ENCODE measurements around the gene LMO3.

LMO3 gene
- 0 reads per million in 3 donors for total RNA-seq

DNA sequence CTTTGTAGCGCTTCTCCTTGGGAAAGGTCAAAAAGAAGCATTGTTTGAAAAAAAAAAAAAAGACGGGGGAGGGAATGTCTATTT, at the start of gene LMO3:
Gene LMO3, minus strand, starts transcription at position 46 of the 84 bp plus-strand sequence. CDS start 5,302 bp downstream, outside the sequence.
- no peaks in the 10 kb centered on the region for H3K27me3 ChIP-seq (replicated peaks; ENCODE audit: control insufficient read depth, insufficient read depth, low read length, poor library complexity, severe bottlenecking)
- H3K9me3 ChIP-seq (ENCODE audit: control insufficient read depth, low read length), result no peaks in the 10 kb centered on the region
- no peaks in the 10 kb centered on the region for H3K36me3 ChIP-seq (ENCODE audit: control insufficient read depth, insufficient read depth, low read length)
- H3K27ac ChIP-seq (ENCODE audit: insufficient read depth, low read length, poor library complexity, severe bottlenecking), result no peak within 1 kb of the TSS
- no peak within 1 kb of the TSS for H3K4me3 ChIP-seq (ENCODE audit: insufficient read depth, low read depth, low read length, poor library complexity, severe bottlenecking)
- no peak for DNase-seq
- no peaks in the 10 kb centered on the region for H3K4me1 ChIP-seq (ENCODE audit: control insufficient read depth, insufficient read depth, low read length, poor library complexity, severe bottlenecking)

DNA sequence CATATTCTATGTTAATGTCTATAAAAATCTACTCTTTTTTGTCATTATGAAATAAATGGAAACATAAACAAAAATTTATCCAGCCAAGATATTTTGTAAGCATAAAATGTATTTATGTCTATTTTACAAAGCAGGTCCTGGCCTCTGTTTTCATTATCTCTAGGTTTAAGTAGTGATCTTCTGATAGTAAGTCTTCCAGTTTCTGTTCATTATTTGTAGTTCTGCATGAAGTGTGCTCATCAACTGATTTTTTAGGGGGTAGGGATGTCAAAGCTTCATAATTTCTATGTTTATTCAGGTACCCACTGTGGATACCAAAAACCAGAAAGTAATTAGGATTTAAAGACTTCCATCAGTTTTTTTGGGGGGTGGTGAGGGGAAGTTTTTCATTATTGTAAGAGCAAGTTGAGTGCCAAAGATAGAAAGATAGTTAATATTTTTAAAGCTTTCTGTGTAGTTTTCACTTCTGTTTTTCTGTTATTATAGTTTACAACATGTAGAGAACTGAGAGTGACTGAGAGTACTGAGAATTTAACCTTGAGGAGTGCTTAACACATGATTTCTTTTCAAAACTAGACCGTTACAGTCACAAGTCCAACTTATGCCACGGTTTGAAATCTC, 30.6 kb upstream of the LMO3 start:
- H3K4me3 ChIP-seq (ENCODE audit: insufficient read depth, low read depth, low read length, poor library complexity, severe bottlenecking), result no peak overlapping the region
- H3K36me3 ChIP-seq (ENCODE audit: control insufficient read depth, insufficient read depth, low read length), result no peaks in the 10 kb centered on the region
- H3K9me3 ChIP-seq (ENCODE audit: control insufficient read depth, low read length), result no peaks in the 10 kb centered on the region
- H3K27me3 ChIP-seq (replicated peaks; ENCODE audit: control insufficient read depth, insufficient read depth, low read length, poor library complexity, severe bottlenecking), result no peaks in the 10 kb centered on the region
- no peak overlapping the region for H3K27ac ChIP-seq (ENCODE audit: insufficient read depth, low read length, poor library complexity, severe bottlenecking)
- DNase-seq, result no peak
- no peaks in the 10 kb centered on the region for H3K4me1 ChIP-seq (ENCODE audit: control insufficient read depth, insufficient read depth, low read length, poor library complexity, severe bottlenecking)

DNA sequence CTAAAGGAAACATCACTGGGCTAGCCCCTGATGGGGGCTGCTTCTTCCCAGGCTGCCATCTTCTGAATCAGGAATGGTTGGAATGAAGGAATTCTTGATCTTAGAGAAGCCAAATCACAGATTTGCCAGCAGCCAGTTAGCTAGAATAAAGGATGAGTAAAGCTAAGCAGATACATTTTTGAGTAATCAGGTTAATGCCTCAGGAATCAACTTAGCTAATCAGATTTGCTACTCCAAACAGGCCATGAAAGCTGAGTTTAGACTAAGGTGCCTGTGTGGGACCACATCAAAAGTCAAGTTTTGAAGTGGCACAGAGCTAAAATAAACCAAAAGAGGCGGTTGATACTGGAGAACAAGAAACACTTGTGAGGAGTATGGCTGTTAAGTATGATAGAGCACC, 28.8 kb upstream of the LMO3 start:
- no peak for DNase-seq
- Histone ChIP-seq H3K27ac (ENCODE audit: insufficient read depth, low read length, poor library complexity, severe bottlenecking) (no peak overlapping the region), H3K4me3 (ENCODE audit: insufficient read depth, low read depth, low read length, poor library complexity, severe bottlenecking) (no peak overlapping the region), H3K27me3 (replicated peaks; ENCODE audit: control insufficient read depth, insufficient read depth, low read length, poor library complexity, severe bottlenecking) (no peaks in the 10 kb centered on the region), H3K36me3 (ENCODE audit: control insufficient read depth, insufficient read depth, low read length) (no peaks in the 10 kb centered on the region), H3K4me1 (ENCODE audit: control insufficient read depth, insufficient read depth, low read length, poor library complexity, severe bottlenecking) (no peaks in the 10 kb centered on the region), H3K9me3 (ENCODE audit: control insufficient read depth, low read length) (no peaks in the 10 kb centered on the region)

DNA sequence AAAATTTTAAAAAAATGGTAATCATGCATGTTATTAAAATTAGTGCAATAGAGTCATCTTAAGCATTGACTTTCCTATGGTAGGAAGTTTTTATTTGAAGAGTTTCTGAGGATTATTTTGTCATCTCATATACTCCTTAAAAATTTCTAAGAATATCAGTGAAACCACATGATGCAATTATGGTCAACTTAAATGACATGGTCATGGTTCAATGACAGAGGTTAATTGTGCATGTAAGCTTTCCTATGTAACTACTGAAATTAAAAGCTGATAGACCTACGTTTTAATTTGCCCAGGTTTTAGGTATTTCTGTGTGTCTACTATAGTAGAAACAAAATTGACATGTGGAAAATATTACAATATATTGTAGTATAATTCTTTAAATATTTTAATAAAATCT, 21.0 kb upstream of the LMO3 start:
- H3K27ac ChIP-seq (ENCODE audit: insufficient read depth, low read length, poor library complexity, severe bottlenecking), result no peak overlapping the region
- H3K4me3 ChIP-seq (ENCODE audit: insufficient read depth, low read depth, low read length, poor library complexity, severe bottlenecking), result no peak overlapping the region
- no peaks in the 10 kb centered on the region for H3K4me1 ChIP-seq (ENCODE audit: control insufficient read depth, insufficient read depth, low read length, poor library complexity, severe bottlenecking)
- no peak for DNase-seq
- no peaks in the 10 kb centered on the region for H3K9me3 ChIP-seq (ENCODE audit: control insufficient read depth, low read length)
- H3K36me3 ChIP-seq (ENCODE audit: control insufficient read depth, insufficient read depth, low read length), result no peaks in the 10 kb centered on the region
- no peaks in the 10 kb centered on the region for H3K27me3 ChIP-seq (replicated peaks; ENCODE audit: control insufficient read depth, insufficient read depth, low read length, poor library complexity, severe bottlenecking)

DNA sequence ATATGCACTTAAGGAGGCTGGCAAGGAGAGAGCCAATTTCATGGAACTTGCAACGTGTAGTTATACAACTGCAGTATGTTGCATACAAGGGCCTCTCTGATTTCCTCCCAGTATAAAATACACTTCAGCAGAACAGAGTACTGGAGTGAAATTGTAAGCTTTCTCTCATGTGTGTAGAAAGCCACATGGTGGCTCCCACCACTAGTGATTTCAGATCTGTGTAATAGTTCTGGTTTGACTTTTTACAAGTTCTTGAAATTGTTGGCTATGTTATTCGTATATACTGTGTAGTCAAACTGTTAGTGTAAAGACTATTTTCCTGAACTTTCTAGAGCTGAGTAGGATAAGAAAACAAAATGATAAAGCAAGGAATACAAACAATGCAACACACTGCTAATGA, 16.4 kb upstream of the LMO3 start:
- H3K36me3 ChIP-seq (ENCODE audit: control insufficient read depth, insufficient read depth, low read length), result no peaks in the 10 kb centered on the region
- no peak overlapping the region for H3K4me3 ChIP-seq (ENCODE audit: insufficient read depth, low read depth, low read length, poor library complexity, severe bottlenecking)
- H3K27me3 ChIP-seq (replicated peaks; ENCODE audit: control insufficient read depth, insufficient read depth, low read length, poor library complexity, severe bottlenecking), result no peaks in the 10 kb centered on the region
- no peak for DNase-seq
- no peaks in the 10 kb centered on the region for H3K9me3 ChIP-seq (ENCODE audit: control insufficient read depth, low read length)
- no peak overlapping the region for H3K27ac ChIP-seq (ENCODE audit: insufficient read depth, low read length, poor library complexity, severe bottlenecking)
- no peaks in the 10 kb centered on the region for H3K4me1 ChIP-seq (ENCODE audit: control insufficient read depth, insufficient read depth, low read length, poor library complexity, severe bottlenecking)

DNA sequence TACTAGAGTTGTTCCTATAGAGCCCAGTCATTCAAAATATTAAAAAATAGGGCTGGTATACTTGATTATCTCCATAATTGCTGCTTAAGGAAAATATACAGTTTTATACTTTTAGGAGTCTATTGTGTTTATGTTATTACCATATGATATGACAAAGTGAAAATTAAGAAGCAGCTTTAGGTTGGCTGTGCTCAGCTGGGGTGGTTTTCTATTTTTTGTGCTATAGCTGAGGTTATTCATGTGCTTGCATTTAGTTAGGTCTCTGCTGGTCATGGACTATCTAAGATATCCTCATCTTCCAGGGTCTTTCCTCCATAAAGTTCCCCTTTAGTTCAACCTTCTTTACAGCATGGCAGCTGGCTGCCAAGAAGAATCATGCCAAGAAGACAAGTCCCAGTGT, 13.6 kb upstream of the LMO3 start:
- DNase-seq, result no peak
- no peaks in the 10 kb centered on the region for H3K9me3 ChIP-seq (ENCODE audit: control insufficient read depth, low read length)
- no peaks in the 10 kb centered on the region for H3K4me1 ChIP-seq (ENCODE audit: control insufficient read depth, insufficient read depth, low read length, poor library complexity, severe bottlenecking)
- no peak overlapping the region for H3K4me3 ChIP-seq (ENCODE audit: insufficient read depth, low read depth, low read length, poor library complexity, severe bottlenecking)
- H3K27ac ChIP-seq (ENCODE audit: insufficient read depth, low read length, poor library complexity, severe bottlenecking), result no peak overlapping the region
- H3K36me3 ChIP-seq (ENCODE audit: control insufficient read depth, insufficient read depth, low read length), result no peaks in the 10 kb centered on the region
- no peaks in the 10 kb centered on the region for H3K27me3 ChIP-seq (replicated peaks; ENCODE audit: control insufficient read depth, insufficient read depth, low read length, poor library complexity, severe bottlenecking)

DNA sequence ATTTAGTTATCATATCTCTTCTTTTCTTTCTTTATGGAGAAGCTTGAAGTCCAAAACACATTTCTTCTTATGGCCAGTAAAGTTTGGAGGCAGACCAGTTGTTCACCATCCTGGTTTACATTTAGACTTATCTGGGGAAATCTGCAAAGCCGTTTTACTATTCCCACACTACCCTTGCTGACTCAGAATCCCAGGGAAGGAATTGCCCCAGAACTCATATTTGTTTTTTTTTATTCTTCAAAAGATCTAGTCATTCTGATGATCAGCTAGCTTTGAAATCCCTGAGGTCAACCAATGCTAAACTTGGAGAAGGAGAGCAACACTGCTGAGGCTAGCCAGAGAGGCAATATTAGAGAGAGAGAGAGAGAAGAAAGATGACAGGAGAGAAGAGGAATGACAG, 12.3 kb upstream of the LMO3 start:
- H3K36me3 ChIP-seq (ENCODE audit: control insufficient read depth, insufficient read depth, low read length), result no peaks in the 10 kb centered on the region
- H3K27me3 ChIP-seq (replicated peaks; ENCODE audit: control insufficient read depth, insufficient read depth, low read length, poor library complexity, severe bottlenecking), result no peaks in the 10 kb centered on the region
- H3K27ac ChIP-seq (ENCODE audit: insufficient read depth, low read length, poor library complexity, severe bottlenecking), result no peak overlapping the region
- H3K4me3 ChIP-seq (ENCODE audit: insufficient read depth, low read depth, low read length, poor library complexity, severe bottlenecking), result no peak overlapping the region
- H3K4me1 ChIP-seq (ENCODE audit: control insufficient read depth, insufficient read depth, low read length, poor library complexity, severe bottlenecking), result no peaks in the 10 kb centered on the region
- DNase-seq, result no peak
- no peaks in the 10 kb centered on the region for H3K9me3 ChIP-seq (ENCODE audit: control insufficient read depth, low read length)

DNA sequence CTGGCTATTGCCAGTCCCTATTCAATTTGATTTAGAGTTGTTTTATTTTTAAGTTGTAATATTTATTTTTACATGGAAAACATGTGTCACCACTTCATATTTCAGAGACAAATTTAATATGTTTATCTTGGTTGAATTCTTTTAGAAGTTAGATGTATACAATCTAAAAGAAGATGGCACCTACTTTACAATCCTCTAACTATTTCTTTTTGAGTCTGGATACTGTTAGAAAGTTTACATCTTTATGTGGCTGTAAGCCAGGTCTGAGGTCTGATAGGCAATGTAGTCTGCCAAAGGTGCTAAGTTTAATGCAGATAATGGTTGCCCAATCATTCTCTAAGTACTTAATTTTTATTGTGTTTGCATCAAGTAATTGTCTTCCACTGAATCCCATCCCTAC, 7.2 kb upstream of the LMO3 start:
- H3K9me3 ChIP-seq (ENCODE audit: control insufficient read depth, low read length), result no peaks in the 10 kb centered on the region
- no peaks in the 10 kb centered on the region for H3K4me1 ChIP-seq (ENCODE audit: control insufficient read depth, insufficient read depth, low read length, poor library complexity, severe bottlenecking)
- H3K27me3 ChIP-seq (replicated peaks; ENCODE audit: control insufficient read depth, insufficient read depth, low read length, poor library complexity, severe bottlenecking), result no peaks in the 10 kb centered on the region
- DNase-seq, result no peak
- no peak overlapping the region for H3K27ac ChIP-seq (ENCODE audit: insufficient read depth, low read length, poor library complexity, severe bottlenecking)
- no peaks in the 10 kb centered on the region for H3K36me3 ChIP-seq (ENCODE audit: control insufficient read depth, insufficient read depth, low read length)
- no peak overlapping the region for H3K4me3 ChIP-seq (ENCODE audit: insufficient read depth, low read depth, low read length, poor library complexity, severe bottlenecking)

DNA sequence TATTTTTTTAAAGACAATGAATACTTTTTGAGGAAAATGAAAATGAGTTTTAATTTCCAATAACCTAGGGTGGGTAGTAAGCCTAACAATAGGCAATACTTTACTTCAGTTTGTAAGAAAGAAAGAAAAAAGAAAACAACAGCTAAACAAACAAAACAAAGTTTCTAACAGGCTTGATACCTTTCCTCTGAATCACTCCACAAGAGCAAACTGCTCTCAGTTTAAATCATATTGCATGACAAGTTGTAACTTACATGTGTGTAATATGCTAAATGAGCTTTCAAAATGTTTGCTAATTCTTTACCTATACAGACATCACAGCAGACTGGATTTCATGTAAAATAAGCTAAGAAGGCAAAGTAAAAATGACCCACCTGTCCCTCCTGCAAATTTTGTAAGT, 6.7 kb upstream of the LMO3 start:
- DNase-seq, result no peak
- H3K27ac ChIP-seq (ENCODE audit: insufficient read depth, low read length, poor library complexity, severe bottlenecking), result no peak overlapping the region
- no peaks in the 10 kb centered on the region for H3K4me1 ChIP-seq (ENCODE audit: control insufficient read depth, insufficient read depth, low read length, poor library complexity, severe bottlenecking)
- H3K4me3 ChIP-seq (ENCODE audit: insufficient read depth, low read depth, low read length, poor library complexity, severe bottlenecking), result no peak overlapping the region
- no peaks in the 10 kb centered on the region for H3K27me3 ChIP-seq (replicated peaks; ENCODE audit: control insufficient read depth, insufficient read depth, low read length, poor library complexity, severe bottlenecking)
- H3K9me3 ChIP-seq (ENCODE audit: control insufficient read depth, low read length), result no peaks in the 10 kb centered on the region
- no peaks in the 10 kb centered on the region for H3K36me3 ChIP-seq (ENCODE audit: control insufficient read depth, insufficient read depth, low read length)

DNA sequence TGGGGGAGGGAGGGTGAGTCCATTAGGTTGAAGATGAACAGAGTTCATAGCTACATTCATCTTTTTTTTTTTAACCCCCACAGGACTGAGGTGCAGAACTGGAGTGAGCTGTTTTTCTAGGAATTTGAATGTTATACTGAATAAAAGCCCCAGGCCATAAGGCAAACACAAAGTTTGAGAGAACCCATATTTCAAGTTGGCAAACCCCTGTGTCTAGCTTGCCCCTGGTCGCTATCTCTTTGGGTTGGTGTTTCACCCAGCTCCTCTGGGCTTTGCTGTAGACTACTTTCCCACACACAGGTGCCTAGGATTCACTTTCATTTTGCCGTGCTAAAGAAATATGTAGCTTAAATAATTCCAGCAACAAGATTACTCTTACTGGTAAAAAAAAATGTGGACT, 5.2 kb upstream of the LMO3 start:
- DNase-seq, result no peak
- H3K36me3 ChIP-seq (ENCODE audit: control insufficient read depth, insufficient read depth, low read length), result no peaks in the 10 kb centered on the region
- H3K27me3 ChIP-seq (replicated peaks; ENCODE audit: control insufficient read depth, insufficient read depth, low read length, poor library complexity, severe bottlenecking), result no peaks in the 10 kb centered on the region
- no peaks in the 10 kb centered on the region for H3K9me3 ChIP-seq (ENCODE audit: control insufficient read depth, low read length)
- H3K4me1 ChIP-seq (ENCODE audit: control insufficient read depth, insufficient read depth, low read length, poor library complexity, severe bottlenecking), result no peaks in the 10 kb centered on the region
- no peak overlapping the region for H3K4me3 ChIP-seq (ENCODE audit: insufficient read depth, low read depth, low read length, poor library complexity, severe bottlenecking)
- no peak overlapping the region for H3K27ac ChIP-seq (ENCODE audit: insufficient read depth, low read length, poor library complexity, severe bottlenecking)

DNA sequence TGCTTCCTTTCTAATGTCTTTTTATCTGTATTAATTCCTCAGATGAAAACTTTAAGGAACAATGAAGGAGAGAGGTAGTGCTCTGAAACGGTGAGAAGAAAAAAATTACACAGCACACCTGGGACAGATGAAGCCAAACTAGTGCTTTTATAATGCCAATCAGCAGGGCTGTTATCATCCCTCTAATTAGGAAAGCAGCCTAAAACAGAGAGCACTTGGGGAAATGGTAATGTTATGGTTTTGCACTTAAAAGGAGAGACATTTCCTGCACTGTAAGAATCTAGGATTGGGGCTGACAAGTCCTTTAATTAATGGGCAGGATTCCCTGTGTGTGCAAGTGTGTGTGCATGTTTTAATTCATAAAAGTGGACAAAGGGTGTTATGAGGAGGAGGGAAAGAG, 4.8 kb upstream of the LMO3 start:
- Histone ChIP-seq H3K4me1 (ENCODE audit: control insufficient read depth, insufficient read depth, low read length, poor library complexity, severe bottlenecking) (no peaks in the 10 kb centered on the region), H3K27me3 (replicated peaks; ENCODE audit: control insufficient read depth, insufficient read depth, low read length, poor library complexity, severe bottlenecking) (no peaks in the 10 kb centered on the region), H3K9me3 (ENCODE audit: control insufficient read depth, low read length) (no peaks in the 10 kb centered on the region), H3K36me3 (ENCODE audit: control insufficient read depth, insufficient read depth, low read length) (no peaks in the 10 kb centered on the region), H3K27ac (ENCODE audit: insufficient read depth, low read length, poor library complexity, severe bottlenecking) (no peak overlapping the region), H3K4me3 (ENCODE audit: insufficient read depth, low read depth, low read length, poor library complexity, severe bottlenecking) (no peak overlapping the region)
- DNase-seq, result no peak
